TTC549 (cell line): Measurements from ENCODE around the gene PSMB8.
A peak's percentile ranks its signal among the peaks of the same experiment; 100 is the strongest.
"Not testable (repeated sequence)": the region's sequence is repeated elsewhere in the genome, so short reads cannot be mapped to it uniquely, and the experiment has no call there.

Experiments
- FAIRE-seq: peaks from 2 replicates; lab custom pipeline; 2012; peaks lifted over from hg19 to GRCh38; lab: Jason Lieb, UNC

The PSMB8 gene

DNA sequence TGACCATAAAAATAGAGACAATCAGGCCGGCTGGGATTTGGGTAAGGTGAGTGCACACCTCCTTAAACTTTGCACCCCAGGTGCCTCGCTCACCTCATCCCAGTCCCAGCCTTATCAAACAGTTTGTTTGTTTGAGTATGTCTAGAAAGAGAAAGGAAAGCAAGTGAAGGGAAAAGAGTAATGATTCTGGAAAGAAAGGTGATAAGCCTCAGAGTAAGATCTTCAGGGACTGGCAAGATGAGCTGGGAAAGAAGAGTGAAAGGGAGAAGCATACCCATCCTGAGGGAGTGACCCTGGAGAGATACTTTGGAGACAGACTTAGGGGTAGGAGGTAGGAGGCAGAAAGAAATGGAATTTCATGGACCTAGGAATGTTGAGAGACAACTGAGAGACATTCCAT, 7.0 kb downstream of the PSMB8 start:
- no peak for FAIRE-seq

DNA sequence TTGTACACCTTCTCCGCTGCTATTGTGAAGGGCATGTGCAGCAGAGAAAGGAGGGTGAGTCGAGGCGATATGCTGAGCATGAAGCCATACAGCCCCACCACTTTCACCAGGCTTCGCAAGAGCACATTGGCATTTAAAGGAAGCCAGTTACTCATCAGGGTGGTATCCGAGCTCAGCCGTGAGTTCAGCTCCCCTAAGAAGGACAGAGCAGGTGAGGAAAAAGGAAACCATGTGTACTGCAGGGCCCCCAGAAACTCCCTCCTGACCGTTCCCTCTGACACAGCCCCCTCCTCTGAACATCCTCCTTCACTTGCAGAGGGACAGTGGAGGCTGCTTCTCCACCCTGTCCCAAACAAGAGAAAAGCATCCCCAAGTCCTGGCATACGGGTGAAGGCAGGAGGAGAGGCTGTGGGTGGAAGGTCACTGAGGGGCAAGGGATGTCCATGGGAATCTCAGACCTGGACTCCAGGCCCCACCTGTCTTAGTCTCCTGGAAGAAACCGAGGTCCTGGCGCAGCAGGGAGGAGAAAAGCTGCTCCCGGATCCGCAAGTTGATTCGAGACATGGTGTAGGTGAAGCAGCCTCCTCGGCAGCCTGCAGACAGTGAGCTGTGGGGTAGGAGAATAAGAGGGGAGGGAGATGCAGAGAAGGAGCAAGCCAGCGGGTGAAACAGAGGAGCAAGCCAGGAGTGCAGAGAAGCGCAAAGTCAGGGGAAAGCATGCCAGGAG, 8.5 kb downstream of the PSMB8 start:
- no peak for FAIRE-seq

DNA sequence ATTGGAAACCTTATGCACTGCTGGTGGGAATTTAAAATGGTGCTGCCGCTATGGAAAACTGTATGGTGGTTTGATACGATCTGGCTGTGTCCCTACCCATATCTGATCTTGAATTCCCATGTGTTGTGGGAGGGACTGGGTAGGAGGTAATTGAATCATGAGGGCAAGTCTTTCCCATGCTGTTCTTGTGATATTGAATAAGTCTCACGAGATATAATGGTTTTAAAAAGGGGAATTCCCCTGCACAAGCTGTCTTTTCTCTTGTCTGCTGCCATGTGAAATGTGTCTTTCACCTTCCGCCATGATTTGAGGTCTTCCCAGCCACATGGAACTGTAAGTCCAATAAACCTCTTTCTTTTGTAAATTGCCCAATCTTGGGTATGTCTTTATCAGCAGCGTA, 10.2 kb downstream of the PSMB8 start:
- FAIRE-seq: no peak

- no peak for FAIRE-seq
These were observed 11.3 kb downstream of the PSMB8 start for GRCh38 chr6:32832535-32832934.

- no peak for FAIRE-seq
These were observed 12.9 kb downstream of the PSMB8 start for GRCh38 chr6:32830936-32831335.

DNA sequence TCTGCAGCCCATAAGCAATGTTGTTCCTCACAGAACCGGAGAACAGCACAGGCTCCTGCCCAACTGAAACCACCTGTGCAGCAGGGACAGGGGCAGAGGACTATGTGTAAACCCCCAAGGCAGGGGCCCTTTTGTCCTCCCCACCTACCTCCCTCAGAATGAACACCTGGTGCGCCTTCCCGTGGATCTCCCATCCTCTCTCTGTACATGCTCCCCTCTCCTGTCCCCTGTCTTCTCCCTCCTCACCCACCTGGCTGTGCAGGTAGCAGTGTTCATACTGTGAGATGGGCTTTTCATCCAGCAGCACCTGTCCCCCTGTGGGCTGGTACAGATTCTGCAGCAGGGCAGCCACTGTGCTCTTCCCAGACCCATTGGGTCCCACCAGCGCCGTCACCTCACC, 13.8 kb downstream of the PSMB8 start:
- FAIRE-seq: no peak

GRCh38 chr6:32829495-32829894, 14.4 kb downstream of the PSMB8 start:
- no peak for FAIRE-seq

DNA sequence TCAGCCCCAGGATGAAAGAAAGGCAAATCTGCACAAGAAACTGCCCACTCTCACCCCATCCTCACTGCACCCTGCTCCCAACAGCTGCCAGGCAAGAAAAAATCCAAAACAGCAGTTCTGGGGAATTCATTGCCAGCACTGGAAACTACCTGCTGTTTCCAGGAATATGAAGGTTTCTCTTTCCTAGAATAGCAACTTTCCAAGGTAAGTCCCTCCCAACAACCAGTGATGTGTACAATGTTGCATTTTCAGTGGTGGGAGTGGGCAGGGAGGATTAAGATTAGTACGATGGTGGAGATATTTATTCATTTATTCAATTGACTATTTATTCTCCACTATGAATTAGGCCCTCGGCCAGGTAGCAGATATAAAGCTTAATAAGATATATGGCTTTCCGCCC, 16.8 kb downstream of the PSMB8 start:
- no peak for FAIRE-seq

DNA sequence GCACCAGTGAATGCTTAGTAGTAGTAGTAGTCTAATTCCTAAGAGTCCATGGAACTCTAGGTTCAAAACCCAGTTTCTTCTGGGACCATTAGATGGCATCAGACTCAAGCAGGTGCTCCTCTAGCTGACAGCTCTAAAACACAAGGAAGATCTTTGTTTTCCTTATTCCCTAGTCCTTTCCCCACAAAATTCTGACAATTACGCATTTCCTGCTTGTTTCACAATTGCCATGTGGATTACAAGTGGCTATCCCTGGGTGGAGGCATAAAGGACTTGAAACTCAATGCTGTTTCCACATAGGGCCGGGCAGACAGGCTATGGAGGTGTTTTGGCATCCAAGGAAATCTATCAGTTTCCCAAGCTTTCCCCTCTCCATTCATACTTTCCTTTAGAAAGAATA, 17.9 kb downstream of the PSMB8 start:
- peak; percentile 25 for FAIRE-seq

GRCh38 chr6:32819729-32820128, 24.1 kb downstream of the PSMB8 start:
- no peak for FAIRE-seq

DNA sequence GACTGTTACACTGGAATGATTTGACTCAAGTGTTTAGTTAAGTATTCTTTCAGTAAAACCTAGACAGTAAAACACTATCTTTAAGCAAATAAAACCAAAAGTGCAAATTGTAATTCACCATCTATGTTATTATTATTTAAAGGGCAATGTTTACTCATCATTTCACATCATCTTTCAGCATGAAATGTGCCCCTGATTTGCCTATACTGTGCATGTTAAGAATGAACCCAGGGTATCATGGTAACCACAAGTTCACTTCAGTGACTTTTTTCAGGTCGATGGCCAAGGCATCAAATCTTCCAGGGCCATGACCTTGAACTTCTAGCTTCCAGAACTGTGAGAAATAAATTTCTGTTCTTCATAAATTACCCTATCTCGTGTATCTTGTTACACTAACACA, 25.0 kb downstream of the PSMB8 start:
- FAIRE-seq: no peak

DNA sequence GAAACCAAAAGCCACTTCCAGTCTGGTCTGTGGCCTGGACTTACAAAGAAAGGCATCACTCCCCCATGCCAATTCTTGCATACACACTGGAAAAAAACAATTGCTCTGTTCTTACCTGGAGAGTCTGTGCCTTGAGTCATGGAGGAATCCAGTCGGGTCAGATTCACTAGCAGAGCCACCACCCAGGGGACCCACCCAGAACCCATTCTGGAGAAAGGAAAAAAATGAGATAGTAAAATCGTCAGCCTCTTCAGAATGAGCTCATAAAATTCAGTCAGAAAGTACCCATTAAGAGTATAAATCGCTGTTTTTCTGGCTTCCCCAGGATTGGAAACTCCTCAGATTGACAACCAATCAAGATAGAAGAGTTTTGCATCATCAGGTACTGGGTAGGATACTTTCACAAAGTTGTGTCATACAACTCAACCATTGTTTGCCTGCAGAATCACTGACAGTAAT, 27.1 kb downstream of the PSMB8 start, which contains the start of gene HLA-DOB:
Gene HLA-DOB (minus strand): TSS at position 257 of the 459 bp plus-strand sequence. CDS start 51 bp downstream, at position 206.
- FAIRE-seq: peak; percentile 74

DNA sequence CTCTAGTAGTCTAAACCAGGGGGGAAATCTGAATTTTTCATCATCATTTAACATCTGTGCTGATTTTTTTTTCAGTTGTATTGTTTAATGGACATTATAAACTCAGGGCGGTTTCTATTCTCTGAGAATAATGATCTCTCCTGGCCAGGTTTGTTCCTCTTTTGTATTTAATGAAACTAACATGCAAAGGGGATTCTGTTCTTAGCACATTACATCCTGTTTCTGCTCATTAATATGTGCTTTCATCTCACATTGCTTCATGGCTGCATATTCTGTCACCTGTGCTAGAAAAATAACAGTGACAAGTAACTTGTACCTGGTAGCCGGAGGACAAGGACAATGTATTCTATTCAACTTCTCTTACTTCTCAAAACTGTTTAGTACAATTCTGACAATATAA, 27.9 kb downstream of the PSMB8 start:
- FAIRE-seq: no peak

GRCh38 chr6:32815115-32815514, 28.7 kb downstream of the PSMB8 start:
- no peak for FAIRE-seq

- no peak for FAIRE-seq
These were observed 29.7 kb downstream of the PSMB8 start for GRCh38 chr6:32814145-32814544.

GRCh38 chr6:32809171-32809570, 34.7 kb downstream of the PSMB8 start:
- FAIRE-seq: peak; percentile 22

DNA sequence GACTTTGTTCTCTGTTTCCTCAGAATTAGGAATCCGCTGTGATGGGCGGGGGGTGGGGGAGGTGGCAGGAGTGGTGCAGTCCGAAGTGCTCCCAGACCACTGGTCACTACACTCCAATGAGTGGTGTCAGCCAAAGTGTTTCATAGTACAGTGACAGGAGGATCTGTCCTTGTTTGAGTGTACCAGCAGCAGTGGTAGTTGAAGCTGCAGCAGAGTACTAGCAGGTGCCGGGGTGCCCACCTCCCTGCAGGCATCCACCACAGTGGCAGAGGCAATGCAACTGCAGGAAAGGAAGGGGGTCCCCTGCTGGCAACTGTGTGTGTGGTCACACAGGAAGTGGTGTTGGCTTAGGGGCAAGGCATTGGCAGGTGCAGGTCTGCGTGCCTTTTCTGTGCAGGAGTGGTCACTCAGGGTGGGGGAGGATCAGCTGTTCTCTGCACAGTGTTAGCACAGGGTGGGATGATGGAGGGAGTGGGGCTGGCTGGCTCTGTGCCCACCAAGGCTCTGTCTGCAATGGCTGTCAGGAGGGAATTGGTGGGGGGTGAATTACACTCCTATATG, 36.7 kb downstream of the PSMB8 start:
- FAIRE-seq: no peak

DNA sequence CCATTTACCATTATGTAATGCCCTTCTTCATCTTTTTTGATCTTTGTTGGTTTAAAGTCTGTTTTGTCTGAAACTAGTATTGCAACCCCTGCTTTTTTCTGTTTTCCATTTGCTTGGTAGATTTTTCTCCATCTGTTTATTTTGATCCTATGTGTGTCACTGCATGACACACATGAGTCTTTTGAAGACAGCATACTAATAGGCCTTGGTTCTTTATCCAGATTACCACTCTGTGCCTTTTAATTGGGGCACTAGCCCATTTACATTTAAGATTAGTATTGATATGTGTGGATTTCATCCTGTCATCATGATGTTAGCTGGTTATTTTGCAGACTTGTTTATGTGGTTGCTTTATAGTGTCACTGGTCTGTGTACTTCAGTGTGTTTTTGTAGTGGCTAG, 38.4 kb downstream of the PSMB8 start:
- not testable (repeated sequence) for FAIRE-seq

- no peak for FAIRE-seq
These were observed 40.4 kb downstream of the PSMB8 start for GRCh38 chr6:32803416-32803815.

- FAIRE-seq: no peak
These were observed 44.1 kb downstream of the PSMB8 start for GRCh38 chr6:32799740-32800139.

GRCh38 chr6:32799168-32799567, 44.7 kb downstream of the PSMB8 start:
- no peak for FAIRE-seq

DNA sequence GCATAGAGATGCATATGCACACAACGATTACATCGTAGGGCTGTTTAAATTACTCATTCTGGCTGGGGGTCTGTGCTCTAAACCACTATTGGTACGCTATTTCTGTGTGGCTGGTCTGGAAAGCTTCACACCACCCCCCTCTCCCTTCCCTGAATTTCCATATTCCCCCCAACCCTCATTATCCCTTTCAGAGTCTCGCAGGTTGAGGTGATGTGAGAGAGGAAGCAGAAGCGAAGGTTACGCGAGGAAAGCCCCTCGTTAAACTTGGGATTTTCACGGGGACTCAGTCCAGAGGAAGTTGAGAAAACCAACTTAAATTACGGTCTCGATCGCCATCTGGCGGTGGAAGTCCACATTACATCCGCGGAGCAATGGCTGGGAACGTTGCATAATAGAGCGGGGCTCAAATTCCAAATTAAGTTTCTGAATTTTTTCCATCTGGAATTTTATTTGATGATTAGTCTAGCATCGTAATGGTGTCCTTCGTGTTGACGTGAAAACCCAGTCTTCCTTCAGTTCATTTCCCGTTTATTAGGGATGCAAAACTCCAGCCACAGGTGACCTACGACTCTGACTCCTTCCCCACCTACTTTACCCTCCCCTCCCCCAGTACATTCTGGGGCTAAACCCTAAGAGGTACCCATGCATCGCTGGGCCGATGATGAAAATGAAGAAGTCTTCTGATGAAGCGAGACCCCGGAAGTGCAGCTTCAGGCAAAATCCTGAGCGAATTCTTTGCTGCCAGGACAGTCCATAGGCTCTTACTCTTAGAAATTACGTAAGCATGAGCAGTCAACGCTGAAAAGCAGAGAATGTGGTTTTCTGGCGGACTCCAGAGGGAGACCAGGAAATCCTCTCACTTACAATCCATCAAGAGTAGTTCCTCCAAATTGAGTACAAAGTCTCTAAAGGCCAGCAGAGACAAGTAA, 46.7 kb downstream of the PSMB8 start:
- FAIRE-seq: peak; percentile 84

DNA sequence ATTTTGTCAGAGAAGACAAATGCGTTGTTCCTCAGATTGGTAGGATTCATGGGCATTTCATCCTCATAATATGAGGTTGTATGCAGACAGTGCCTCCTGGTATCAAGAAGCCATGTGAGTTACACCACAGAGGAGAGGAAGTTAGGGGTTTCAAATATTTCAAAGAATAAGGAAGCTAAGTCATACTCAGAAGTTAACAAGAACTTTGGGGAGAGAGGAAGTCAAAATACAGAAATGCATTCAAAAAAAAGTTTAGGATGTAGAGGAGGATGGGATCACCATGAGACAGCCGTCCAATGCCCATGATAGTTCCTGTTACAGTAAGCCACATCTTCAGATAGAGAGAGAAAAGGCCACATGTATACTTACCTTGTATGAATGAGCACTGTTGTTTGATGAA, 49.3 kb downstream of the PSMB8 start:
- no peak for FAIRE-seq
